K562 (cell line): ENCODE data around the gene BACE2. TPM values are rescaled to one million over a fixed set of nuclear protein-coding genes. Genes with fewer than 3 reads are reported as not detected.

Source experiments
- ATAC-seq: fragments of 200-7000 bp; cut with Tn5 transposase; 3 replicates; pipeline ENCODE4 v1.9.1; 2020; ENCODE audit warnings: moderate library complexity
- BruUV-seq: library from RNA; stranded (reverse); fragments of 400-500 nt; replicated peaks from 2 replicates; lab custom pipeline; 2021; lab: Mats Ljungman, UMichigan
- CTCF ChIA-PET: fragments of 300-600 bp; formaldehyde crosslinking; extraction: SDS; loops from one replicate; lab custom pipeline; 2021; ENCODE audit warnings: low intra/inter-chr PET ratio; lab: Yijun Ruan, JAX
- POLR2A ChIA-PET: fragments of 300-600, 350-650 bp; sonication (Branson Sonifier 250); formaldehyde crosslinking; extraction: SDS; loops from one replicate; lab custom pipeline; 2021; ENCODE audit warnings: antibody characterized with exemption, inconsistent platforms; lab: Yijun Ruan, JAX
- DNase-seq, 4 experiments: peaks; one replicate each; pipeline versions ENCODE4 v3.0.0 to v3.0.0-alpha.2; 2011 to 2018; ENCODE audit warnings: low spot score in 3 of 4, mixed read lengths in 3 of 4; ENCODE audit errors: extremely low read depth in 1 of 4
- FAIRE-seq: peaks from 2 replicates; lab custom pipeline; 2011; peaks lifted over from hg19 to GRCh38; lab: Jason Lieb, UNC
- H2AFZ ChIP-seq: 2 replicates; pipeline ENCODE4 v1.6.0; 2011; ENCODE audit warnings: low read depth, low read length, control low read depth, inconsistent platforms
- H3K27ac ChIP-seq: fragments of 200-600 bp; 3 replicates; pipeline ENCODE4 v1.8.0; 2011; ENCODE audit warnings: low read depth, mild to moderate bottlenecking, control low read depth, inconsistent platforms, low read length, moderate library complexity, mixed read lengths; ENCODE audit errors: extremely low read depth
- H3K27me3 ChIP-seq, 2 experiments: fragments of 300-600 bp in 1 of 2; 2 replicates in 1 of 2; 3 replicates in 1 of 2; pipeline versions ENCODE4 v1.6.0 to v1.8.0; 2011; ENCODE audit warnings: inconsistent platforms in 2 of 2, low read length in 2 of 2, mild to moderate bottlenecking in 1 of 2, mixed read lengths in 1 of 2, moderate library complexity in 1 of 2; ENCODE audit not compliant: control insufficient read depth in 2 of 2, insufficient read depth in 2 of 2
- H3K36me3 ChIP-seq: fragments of 300-600 bp; 3 replicates; pipeline ENCODE4 v1.8.0; 2011; ENCODE audit warnings: mild to moderate bottlenecking, low read length, inconsistent platforms; ENCODE audit not compliant: control insufficient read depth, insufficient read depth
- H3K4me1 ChIP-seq, 2 experiments: fragments of 200-600 bp in 1 of 2; replicated peaks in 1 of 2; 2 replicates in 1 of 2; 3 replicates in 1 of 2; pipeline versions ENCODE4 v1.5.1 to v1.8.0; 2011; ENCODE audit warnings: inconsistent platforms in 2 of 2, low read length in 2 of 2, mild to moderate bottlenecking in 1 of 2, mixed read lengths in 1 of 2, moderate library complexity in 1 of 2; ENCODE audit not compliant: control insufficient read depth in 2 of 2, insufficient read depth in 2 of 2
- H3K4me2 ChIP-seq: 2 replicates; pipeline ENCODE4 v1.6.1; 2011; ENCODE audit warnings: low read length, control low read depth, inconsistent platforms, mixed read lengths; ENCODE audit not compliant: insufficient read depth
- H3K4me3 ChIP-seq: fragments of 200-600 bp; sonication (generic), shearing (Covaris generic); 2 replicates; pipeline ENCODE4 v1.5.1; 2016; ENCODE audit warnings: control low read depth, inconsistent platforms
- H3K79me2 ChIP-seq: fragments of 200-600 bp; 3 replicates; pipeline ENCODE4 v1.8.0; 2011; ENCODE audit warnings: low read length, inconsistent platforms; ENCODE audit not compliant: control insufficient read depth, insufficient read depth
- H3K9ac ChIP-seq, 2 experiments: 2 replicates each; pipeline versions ENCODE4 v1.6.0 to v1.6.1; 2011; ENCODE audit warnings: low read depth in 2 of 2, low read length in 2 of 2, control low read depth in 1 of 2, inconsistent platforms in 1 of 2, mild to moderate bottlenecking in 1 of 2, mixed read lengths in 1 of 2; ENCODE audit not compliant: insufficient read depth in 1 of 2
- H3K9me1 ChIP-seq: one replicate; pipeline ENCODE4 v1.6.0; 2011; ENCODE audit warnings: inconsistent platforms, mild to moderate bottlenecking, low read length, moderate library complexity; ENCODE audit not compliant: control insufficient read depth, insufficient read depth
- H3K9me3 ChIP-seq: replicated peaks from 2 replicates; pipeline ENCODE4 v1.5.1; 2011; ENCODE audit warnings: low read depth, low read length, inconsistent platforms; ENCODE audit not compliant: control insufficient read depth, insufficient read depth
- H4K20me1 ChIP-seq: replicated peaks from 2 replicates; pipeline ENCODE4 v1.6.1; 2011; ENCODE audit warnings: low read length, inconsistent platforms, mixed read lengths; ENCODE audit not compliant: control insufficient read depth, insufficient read depth
- ATF7 ChIP-seq: fragments of 450-650 bp; IDR thresholded peaks from 2 replicates; pipeline ENCODE4 v1.7.1; 2014; ENCODE audit warnings: mild to moderate bottlenecking, moderate library complexity
- EWSR1 ChIP-seq: fragments of 450-650 bp; IDR thresholded peaks from 2 replicates; pipeline ENCODE4 v1.6.1; 2018; ENCODE audit warnings: borderline replicate concordance, mild to moderate bottlenecking, low read depth, moderate library complexity; ENCODE audit not compliant: partially characterized antibody
- KDM4B ChIP-seq, 2 experiments: fragments of 450-650 bp in 1 of 2; sonication (generic) in 1 of 2; IDR thresholded peaks; 2 replicates each; pipeline ENCODE4 v1.6.1; 2016 to 2017; ENCODE audit warnings: borderline replicate concordance in 2 of 2, antibody characterized with exemption in 1 of 2, low read depth in 1 of 2, mild to moderate bottlenecking in 1 of 2
- KLF6 ChIP-seq: fragments of 250-450 bp; sonication (Bioruptor Pico); IDR thresholded peaks from 2 replicates; pipeline ENCODE4 v1.4.0; 2020; ENCODE audit warnings: mild to moderate bottlenecking, moderate library complexity, borderline replicate concordance
- MEF2D ChIP-seq: conservative IDR thresholded peaks from 2 replicates; pipeline ENCODE4 v1.6.1; 2016; ENCODE audit warnings: low read depth, missing genetic modification characterization, missing compliant biosample characterization
- MTA2 ChIP-seq: fragments of 450-650 bp; IDR thresholded peaks from 2 replicates; pipeline ENCODE4 v1.6.1; 2016; ENCODE audit warnings: low read depth
- NFE2L1 ChIP-seq: fragments of 450-650 bp; IDR thresholded peaks from 2 replicates; pipeline ENCODE4 v1.6.1; 2016; ENCODE audit warnings: missing genetic modification characterization, low read depth, mild to moderate bottlenecking, missing compliant biosample characterization, moderate library complexity, borderline replicate concordance
- PRMT5 ChIP-seq: sonication (generic); formaldehyde crosslinking; IDR thresholded peaks from 2 replicates; pipeline ENCODE4 v1.5.0; 2020; ENCODE audit warnings: missing genetic modification reagents
- STAG1 ChIP-seq: sonication (generic); formaldehyde crosslinking; IDR thresholded peaks from 2 replicates; pipeline ENCODE4 v1.5.0; 2020; ENCODE audit warnings: missing genetic modification reagents, borderline replicate concordance
- TAF15 ChIP-seq: fragments of 200-400 bp; formaldehyde crosslinking; IDR thresholded peaks from 2 replicates; pipeline ENCODE4 v1.6.1; 2017; ENCODE audit warnings: mild to moderate bottlenecking, low read depth, low read length, moderate library complexity
- TEAD1 ChIP-seq, 2 experiments: fragments of 450-650 bp in 1 of 2; sonication (generic) in 1 of 2; formaldehyde crosslinking; IDR thresholded peaks; 2 replicates each; pipeline versions ENCODE4 v1.4.0 to v1.8.0; 2020 to 2022; ENCODE audit warnings: mild to moderate bottlenecking in 2 of 2, missing genetic modification reagents in 1 of 2
- ZNF324 ChIP-seq: fragments of 250-450 bp; sonication (Bioruptor Pico); IDR thresholded peaks from 2 replicates; pipeline ENCODE4 v1.4.0; 2020; ENCODE audit warnings: mild to moderate bottlenecking
- WGBS: fragments of 100-300 bp; shearing (Covaris generic); methylation state at CpG from one replicate; pipeline ENCODE4 v1.1.6; 2016; ENCODE audit warnings: low coverage, mixed read lengths; ENCODE audit not compliant: insufficient coverage; ENCODE audit errors: missing lambda C conversion rate; 5-methylcytosine and 5-hydroxymethylcytosine counted together
- in situ Hi-C: fragments of 300-500 bp; cut with MboI; formaldehyde crosslinking; loops from 4 replicates; pipeline ENCODE4 v1.15.0; 2018; ENCODE audit warnings: inconsistent platforms, mixed read lengths
- intact Hi-C: fragments of 100-400 bp; cut with micrococcal nuclease; formaldehyde crosslinking; loops from 2 replicates; pipeline ENCODE4 v1.14.2; 2022
- polyA plus RNA-seq, 8 experiments: library from polyadenylated mRNA; depleted of rRNA in 4 of 8; stranded (reverse) in 5 of 8; unstranded in 3 of 8; fragments of >200 nt; fragmentation: Nextera tagmentation in 2 of 8; fragmentation: Illumina TruSeq in 1 of 8; extraction: Ambion mirVana in 2 of 8; extraction: Trizol in 1 of 8; gene quantifications; 2 replicates each; pipeline versions ENCODE4 v1.2.1 to v1.2.3, GENCODE V29; 2011 to 2014; ENCODE audit warnings: inconsistent platforms in 1 of 8, missing spikeins in 1 of 8
- total RNA-seq, 7 experiments: library from RNA; depleted of rRNA in 6 of 7; stranded (reverse); fragments of >200 nt in 6 of 7; fragmentation: Illumina TruSeq in 2 of 7; extraction: Trizol in 2 of 7; gene quantifications; 2 replicates each; pipeline versions ENCODE4 v1.2.1 to v1.2.3, GENCODE V29; 2011 to 2021; ENCODE audit warnings: low replicate concordance in 1 of 7

Gene BACE2
- total and polyA plus RNA-seq, 9 of the 15 experiments (the other 6 are each of a cell fraction or from before 2014, with no cell fraction given): 0.05 to 0.24 (median 0.15) TPM; not detected in 2

- no peak overlapping the region for H2AFZ ChIP-seq
- in situ Hi-C loops: no loop called here
- no peaks in the 10 kb centered on the region for H3K4me1 ChIP-seq
- CTCF ChIA-PET: no interaction called here
- TF ChIP-seq ATF7 (no peak), KDM4B (IDR thresholded peaks at IDR 0.05; ENCODE audit: borderline replicate concordance in 2 of 2, low read depth in 1 of 2) (no peak), ZNF324 (CRISPR knock-in tag) (no peak), NFE2L1 (tag) (no peak), KLF6 (CRISPR knock-in tag) (no peak), TAF15 (no peak), MTA2 (no peak), TEAD1 (CRISPR knock-in tag; IDR thresholded peaks at IDR 0.05) (no peak), EWSR1 (no peak), STAG1 (CRISPR knock-in tag) (no peak), MEF2D (tag) (no peak), PRMT5 (CRISPR knock-in tag) (no peak)
- no peaks in the 10 kb centered on the region for H3K79me2 ChIP-seq
- DNase-seq (no peak), ATAC-seq (no peak), FAIRE-seq (no peak)
- H3K36me3 ChIP-seq: no peaks in the 10 kb centered on the region
- no peak overlapping the region for H3K4me3 ChIP-seq
- WGBS: 0% methylated on average over 1 of the region's 1 CpG
- H3K4me2 ChIP-seq: no peak overlapping the region
- BruUV-seq: no TSS peak
- H4K20me1 ChIP-seq: no peaks in the 10 kb centered on the region
- H3K9me1 ChIP-seq: no peaks in the 10 kb centered on the region
- no peaks in the 10 kb centered on the region for H3K9me3 ChIP-seq
- no peak overlapping the region for H3K9ac ChIP-seq
- intact Hi-C loops: no loop called here
- no peak overlapping the region for H3K27ac ChIP-seq
- POLR2A ChIA-PET: no interaction called here
- no peaks in the 10 kb centered on the region; a peak in 1 of 5 replicates for H3K27me3 ChIP-seq
Measured at GRCh38 chr21:41294548-41295231, 126.7 kb downstream of the BACE2 start.
